Ishikawa (cell line): ENCODE results near the gene GNAS.

ENCODE experiments used
- CEBPB ChIP-seq: IDR thresholded peaks from 2 replicates; pipeline ENCODE4 v1.6.1; 2012
- CREB1 ChIP-seq: IDR thresholded peaks from 2 replicates; pipeline ENCODE4 v1.6.1; 2012; ENCODE audit warnings: low read depth
- EGR1 ChIP-seq: IDR thresholded peaks from 2 replicates; pipeline ENCODE4 v1.6.1; 2012
- EP300 ChIP-seq: IDR thresholded peaks from 2 replicates; pipeline ENCODE4 v1.6.1; 2012; ENCODE audit warnings: borderline replicate concordance
- FOXM1 ChIP-seq: IDR thresholded peaks from 2 replicates; pipeline ENCODE4 v1.6.1; 2012; ENCODE audit warnings: low read depth, borderline replicate concordance
- NFIC ChIP-seq: IDR thresholded peaks from 2 replicates; pipeline ENCODE4 v1.6.1; 2012
- RAD21 ChIP-seq: IDR thresholded peaks from 2 replicates; pipeline ENCODE4 v1.6.1; 2012; ENCODE audit warnings: low read depth
- TAF1 ChIP-seq: IDR thresholded peaks from 2 replicates; pipeline ENCODE4 v1.6.1; 2012; ENCODE audit warnings: low read depth, mild to moderate bottlenecking
- TCF12 ChIP-seq: IDR thresholded peaks from 2 replicates; pipeline ENCODE4 v1.6.1; 2012; ENCODE audit warnings: low read depth
- TEAD4 ChIP-seq: IDR thresholded peaks from 2 replicates; pipeline ENCODE4 v1.6.1; 2012
- YY1 ChIP-seq: IDR thresholded peaks from 2 replicates; pipeline ENCODE4 v1.6.1; 2012; ENCODE audit warnings: low read depth
- ZBTB7A ChIP-seq: IDR thresholded peaks from 2 replicates; pipeline ENCODE4 v1.6.1; 2012; ENCODE audit warnings: low read depth
- TF ChIP-seq, protein P1 (sequence below): IDR thresholded peaks from 2 replicates; pipeline ENCODE4 v1.6.1; 2012
- TF ChIP-seq, protein P2 (sequence below): IDR thresholded peaks from 2 replicates; pipeline ENCODE4 v1.6.1; 2012
- TF ChIP-seq, protein P3 (sequence below): IDR thresholded peaks from 2 replicates; pipeline ENCODE4 v1.6.1; 2012; ENCODE audit warnings: low read depth, mild to moderate bottlenecking

Gene GNAS

DNA sequence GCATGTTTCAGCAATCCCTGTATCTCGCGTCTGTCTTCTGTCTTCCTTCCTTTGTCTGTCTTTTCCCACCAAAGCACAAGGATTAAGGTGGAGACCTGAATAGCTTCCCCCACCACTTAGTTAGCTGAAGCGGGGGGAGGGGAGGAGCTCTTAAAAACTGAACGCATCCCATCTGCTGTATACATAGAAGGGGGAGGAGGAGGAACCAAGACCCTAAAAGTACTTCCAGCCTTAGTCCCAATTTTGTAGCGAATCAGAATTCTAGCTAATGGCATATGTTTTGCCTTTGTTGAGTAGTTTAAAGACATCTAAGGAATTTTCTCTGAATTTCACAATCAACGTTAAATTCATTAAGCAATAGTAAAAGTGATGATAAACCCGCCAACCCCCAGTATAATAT is 47.9 kb downstream of the GNAS start:
- TF ChIP-seq TAF1 = no peak
- no peak for TF ChIP-seq ZBTB7A

DNA sequence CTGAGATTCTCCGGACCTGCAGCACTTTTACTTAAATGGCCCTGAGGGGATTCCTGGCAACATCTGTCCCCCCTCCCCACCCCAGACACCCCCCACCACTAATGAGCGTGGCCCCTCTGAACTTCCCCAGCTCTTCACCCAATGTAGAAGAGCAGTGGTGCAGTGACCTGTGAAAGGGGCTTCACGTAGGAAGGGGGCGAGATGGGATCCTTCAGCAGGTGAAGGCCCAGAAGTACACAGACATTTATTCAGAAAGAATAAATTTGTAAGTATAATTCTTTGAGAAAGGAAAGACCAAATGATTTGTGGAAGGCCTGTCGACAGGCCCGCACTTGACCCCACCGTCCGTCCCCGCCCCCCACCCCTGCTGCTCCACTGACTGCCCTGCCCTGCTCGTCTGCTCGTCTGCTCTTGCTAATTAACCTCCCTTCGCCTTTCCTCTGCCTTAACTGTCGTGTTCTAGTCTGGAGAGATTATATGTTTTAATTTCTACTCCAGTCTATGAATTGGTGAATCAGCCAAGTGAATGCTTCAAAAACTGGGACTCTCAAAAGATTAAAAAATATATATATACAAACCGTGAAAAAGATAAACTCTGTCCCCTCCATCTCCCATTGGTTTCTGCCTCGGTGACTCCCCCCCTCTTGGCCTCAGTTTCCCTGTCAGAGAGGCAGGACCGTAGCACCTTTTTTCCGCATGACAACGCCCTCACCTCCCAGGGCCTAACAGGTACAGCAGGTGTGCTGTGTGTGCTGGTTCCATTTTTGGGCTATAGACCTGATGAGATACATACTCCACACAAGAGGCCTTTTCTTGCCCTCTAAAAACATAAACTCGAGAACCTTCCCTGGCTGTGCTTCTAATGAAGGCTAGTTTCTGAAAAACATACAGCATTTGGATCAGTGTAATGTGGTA is 49.2 kb downstream of the GNAS start:
- TF ChIP-seq, protein P1, sequence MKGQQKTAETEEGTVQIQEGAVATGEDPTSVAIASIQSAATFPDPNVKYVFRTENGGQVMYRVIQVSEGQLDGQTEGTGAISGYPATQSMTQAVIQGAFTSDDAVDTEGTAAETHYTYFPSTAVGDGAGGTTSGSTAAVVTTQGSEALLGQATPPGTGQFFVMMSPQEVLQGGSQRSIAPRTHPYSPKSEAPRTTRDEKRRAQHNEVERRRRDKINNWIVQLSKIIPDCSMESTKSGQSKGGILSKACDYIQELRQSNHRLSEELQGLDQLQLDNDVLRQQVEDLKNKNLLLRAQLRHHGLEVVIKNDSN = no peak
- no peak for TF ChIP-seq FOXM1

DNA sequence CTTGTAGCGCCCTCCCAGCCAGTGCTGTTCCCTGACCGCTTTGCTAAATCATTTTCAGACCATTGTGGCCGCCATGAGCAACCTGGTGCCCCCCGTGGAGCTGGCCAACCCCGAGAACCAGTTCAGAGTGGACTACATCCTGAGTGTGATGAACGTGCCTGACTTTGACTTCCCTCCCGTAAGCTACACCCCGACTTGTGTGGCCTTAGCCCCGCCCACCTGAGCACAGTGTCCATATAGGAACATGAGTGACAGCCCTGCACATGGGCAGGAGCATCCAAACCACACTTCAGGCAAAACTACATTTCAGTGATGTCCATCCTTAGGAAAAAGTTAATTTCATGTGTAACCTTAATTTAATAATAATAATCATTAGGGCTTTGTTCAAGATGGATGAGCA is 51.1 kb downstream of the GNAS start:
- TF ChIP-seq TAF1 = no peak
- TF ChIP-seq FOXM1 = no peak
- no peak for TF ChIP-seq TEAD4
- TF ChIP-seq, protein P1 = no peak
- TF ChIP-seq EP300 = no peak
- TF ChIP-seq, protein P2, sequence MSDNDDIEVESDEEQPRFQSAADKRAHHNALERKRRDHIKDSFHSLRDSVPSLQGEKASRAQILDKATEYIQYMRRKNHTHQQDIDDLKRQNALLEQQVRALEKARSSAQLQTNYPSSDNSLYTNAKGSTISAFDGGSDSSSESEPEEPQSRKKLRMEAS = no peak
- TF ChIP-seq RAD21 = no peak
- TF ChIP-seq CREB1 = no peak
- TF ChIP-seq, protein P3, sequence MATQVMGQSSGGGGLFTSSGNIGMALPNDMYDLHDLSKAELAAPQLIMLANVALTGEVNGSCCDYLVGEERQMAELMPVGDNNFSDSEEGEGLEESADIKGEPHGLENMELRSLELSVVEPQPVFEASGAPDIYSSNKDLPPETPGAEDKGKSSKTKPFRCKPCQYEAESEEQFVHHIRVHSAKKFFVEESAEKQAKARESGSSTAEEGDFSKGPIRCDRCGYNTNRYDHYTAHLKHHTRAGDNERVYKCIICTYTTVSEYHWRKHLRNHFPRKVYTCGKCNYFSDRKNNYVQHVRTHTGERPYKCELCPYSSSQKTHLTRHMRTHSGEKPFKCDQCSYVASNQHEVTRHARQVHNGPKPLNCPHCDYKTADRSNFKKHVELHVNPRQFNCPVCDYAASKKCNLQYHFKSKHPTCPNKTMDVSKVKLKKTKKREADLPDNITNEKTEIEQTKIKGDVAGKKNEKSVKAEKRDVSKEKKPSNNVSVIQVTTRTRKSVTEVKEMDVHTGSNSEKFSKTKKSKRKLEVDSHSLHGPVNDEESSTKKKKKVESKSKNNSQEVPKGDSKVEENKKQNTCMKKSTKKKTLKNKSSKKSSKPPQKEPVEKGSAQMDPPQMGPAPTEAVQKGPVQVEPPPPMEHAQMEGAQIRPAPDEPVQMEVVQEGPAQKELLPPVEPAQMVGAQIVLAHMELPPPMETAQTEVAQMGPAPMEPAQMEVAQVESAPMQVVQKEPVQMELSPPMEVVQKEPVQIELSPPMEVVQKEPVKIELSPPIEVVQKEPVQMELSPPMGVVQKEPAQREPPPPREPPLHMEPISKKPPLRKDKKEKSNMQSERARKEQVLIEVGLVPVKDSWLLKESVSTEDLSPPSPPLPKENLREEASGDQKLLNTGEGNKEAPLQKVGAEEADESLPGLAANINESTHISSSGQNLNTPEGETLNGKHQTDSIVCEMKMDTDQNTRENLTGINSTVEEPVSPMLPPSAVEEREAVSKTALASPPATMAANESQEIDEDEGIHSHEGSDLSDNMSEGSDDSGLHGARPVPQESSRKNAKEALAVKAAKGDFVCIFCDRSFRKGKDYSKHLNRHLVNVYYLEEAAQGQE = no peak
- TF ChIP-seq ZBTB7A = no peak
- no peak for TF ChIP-seq EGR1
- no peak for TF ChIP-seq NFIC

DNA sequence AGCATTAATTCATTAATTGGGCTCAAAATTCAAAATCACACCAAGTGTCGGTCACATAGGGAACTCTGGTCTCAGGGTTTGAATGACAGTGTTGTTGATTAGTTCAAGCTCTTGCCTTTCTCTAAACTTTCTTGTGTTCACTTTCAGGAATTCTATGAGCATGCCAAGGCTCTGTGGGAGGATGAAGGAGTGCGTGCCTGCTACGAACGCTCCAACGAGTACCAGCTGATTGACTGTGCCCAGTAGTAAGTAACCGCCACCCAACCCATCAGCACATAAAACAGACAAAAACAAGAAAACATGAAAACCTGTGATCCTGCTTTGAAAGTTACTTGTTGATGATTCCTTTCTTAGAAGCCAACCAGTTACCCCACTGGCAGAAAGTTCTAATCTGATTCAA is 52.7 kb downstream of the GNAS start:
- no peak for TF ChIP-seq YY1
- TF ChIP-seq ZBTB7A = no peak
- TF ChIP-seq, protein P2 = no peak
- no peak for TF ChIP-seq CEBPB
- no peak for TF ChIP-seq CREB1
- TF ChIP-seq NFIC = no peak

DNA sequence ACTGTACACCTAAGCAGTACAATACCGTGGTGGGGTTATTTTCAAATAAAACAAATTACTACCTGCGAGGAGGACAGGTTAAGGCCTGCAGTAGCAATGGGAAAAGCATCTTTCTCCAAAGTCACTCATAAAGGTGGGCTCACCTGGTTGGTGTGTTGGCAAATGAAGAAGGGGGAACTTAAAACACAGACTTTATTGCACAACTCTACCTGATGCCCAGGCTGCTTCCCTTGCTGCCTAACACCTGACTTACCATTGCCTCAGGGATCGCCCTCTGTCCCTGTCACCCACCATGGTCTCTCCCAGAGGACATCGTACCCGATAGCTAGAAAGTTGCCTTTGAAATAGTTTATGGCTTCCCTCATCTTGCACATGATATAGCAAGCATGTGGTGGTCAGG is 53.6 kb downstream of the GNAS start:
- TF ChIP-seq, protein P2 = no peak
- TF ChIP-seq TAF1 (no peak), EGR1 (no peak), FOXM1 (no peak), YY1 (no peak), TEAD4 (no peak), TCF12 (no peak), NFIC (no peak), RAD21 (no peak), CEBPB (no peak), CREB1 (no peak), EP300 (no peak), ZBTB7A (no peak)
- TF ChIP-seq, protein P3 = no peak
- TF ChIP-seq, protein P1 = no peak

DNA sequence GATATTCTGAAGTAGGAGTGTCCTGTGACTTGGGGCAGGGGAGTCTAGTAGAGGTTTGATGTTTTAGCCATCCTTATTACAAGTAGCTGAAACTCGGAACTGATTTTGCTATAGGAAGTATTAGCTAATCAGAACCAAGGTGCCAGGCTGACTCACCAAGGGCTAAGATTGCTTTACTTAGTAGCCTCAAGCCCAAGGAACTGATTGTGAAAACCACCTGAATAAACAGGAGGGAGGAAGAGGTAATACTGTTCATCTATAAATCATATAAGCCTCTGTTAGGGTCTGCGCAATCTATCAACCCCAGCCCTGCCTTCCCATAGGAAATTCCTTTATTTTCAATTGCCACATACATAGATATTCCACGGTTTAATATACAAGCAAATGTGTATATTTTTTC is 54.4 kb downstream of the GNAS start:
- TF ChIP-seq, protein P3 = no peak
- no peak for TF ChIP-seq CEBPB
- no peak for TF ChIP-seq TEAD4
- TF ChIP-seq, protein P2 = no peak
- no peak for TF ChIP-seq FOXM1
- no peak for TF ChIP-seq EGR1
- no peak for TF ChIP-seq TAF1
- no peak for TF ChIP-seq EP300
- TF ChIP-seq NFIC = no peak
- TF ChIP-seq RAD21 = no peak
- no peak for TF ChIP-seq CREB1
- TF ChIP-seq, protein P1 = no peak
- no peak for TF ChIP-seq TCF12
- no peak for TF ChIP-seq YY1
- no peak for TF ChIP-seq ZBTB7A
